HUES6 (cell line): ENCODE measurements around the gene PIK3R3.
"Not testable (repeated sequence)": the region's sequence is repeated elsewhere in the genome, so short reads cannot be mapped to it uniquely, and the experiment has no call there.

Experiments
- H3K27ac ChIP-seq: 2 replicates; pipeline ENCODE4 v1.7.0; 2013; ENCODE audit warnings: low read depth, mild to moderate bottlenecking, low read length, inconsistent platforms
- H3K27me3 ChIP-seq: 2 replicates; pipeline ENCODE4 v1.6.1; 2013; ENCODE audit warnings: low read length; ENCODE audit not compliant: control insufficient read depth, insufficient read depth
- H3K36me3 ChIP-seq: 2 replicates; pipeline ENCODE4 v1.6.1; 2013; ENCODE audit warnings: low read length; ENCODE audit not compliant: control insufficient read depth, insufficient read depth
- H3K4me1 ChIP-seq: 2 replicates; pipeline ENCODE4 v1.6.1; 2013; ENCODE audit warnings: low read length; ENCODE audit not compliant: control insufficient read depth, insufficient read depth
- H3K4me3 ChIP-seq: 2 replicates; pipeline ENCODE4 v1.5.1; 2013; ENCODE audit warnings: low read depth, low read length
- H3K9ac ChIP-seq: one replicate; pipeline ENCODE4 v1.6.1; 2013; ENCODE audit warnings: mild to moderate bottlenecking, low read length
- H3K9me3 ChIP-seq: 2 replicates; pipeline ENCODE4 v1.6.1; 2013; ENCODE audit warnings: low read depth, low read length; ENCODE audit not compliant: control insufficient read depth, insufficient read depth

Gene PIK3R3

GRCh38 chr1:46098027-46098712, 34.3 kb downstream of the PIK3R3 start:
- H3K27me3 ChIP-seq, result no peaks in the 10 kb centered on the region
- 0 out of 2 replicates have a peak, but pooled peaks cover 3% of the 10 kb centered on the region for H3K36me3 ChIP-seq
- H3K4me3 ChIP-seq, result no peak overlapping the region
- H3K9me3 ChIP-seq, result peaks cover 12% of the 10 kb centered on the region; the same call in 1 of the 2 replicates
- no peaks in the 10 kb centered on the region for H3K4me1 ChIP-seq
- no peak overlapping the region for H3K27ac ChIP-seq
- H3K9ac ChIP-seq, result no peak overlapping the region

- Histone ChIP-seq H3K9me3 (peaks cover 12% of the 10 kb centered on the region; the same call in 1 of the 2 replicates), H3K27me3 (no peaks in the 10 kb centered on the region), H3K4me3 (no peak overlapping the region), H3K9ac (no peak overlapping the region), H3K36me3 (no peaks in the 10 kb centered on the region), H3K27ac (no peak overlapping the region), H3K4me1 (no peaks in the 10 kb centered on the region)
These were observed 35.3 kb downstream of the PIK3R3 start for GRCh38 chr1:46097149-46097472.

GRCh38 chr1:46096269-46097148, 35.9 kb downstream of the PIK3R3 start:
- Histone ChIP-seq H3K36me3 (no peaks in the 10 kb centered on the region), H3K4me3 (no peak overlapping the region), H3K27me3 (no peaks in the 10 kb centered on the region), H3K27ac (no peak overlapping the region), H3K9ac (no peak overlapping the region), H3K4me1 (no peaks in the 10 kb centered on the region), H3K9me3 (peaks cover 10% of the 10 kb centered on the region; the same call in 1 of the 2 replicates)

GRCh38 chr1:46095110-46095509, 37.3 kb downstream of the PIK3R3 start:
- H3K9ac ChIP-seq, H3K27ac ChIP-seq, H3K36me3 ChIP-seq, H3K9me3 ChIP-seq, H3K4me3 ChIP-seq, H3K4me1 ChIP-seq, H3K27me3 ChIP-seq: not testable (repeated sequence)

- H3K9me3 ChIP-seq, result peaks cover 5% of the 10 kb centered on the region; the same call in 1 of the 2 replicates
- H3K36me3 ChIP-seq, result no peaks in the 10 kb centered on the region
- H3K27me3 ChIP-seq, result no peaks in the 10 kb centered on the region
- H3K27ac ChIP-seq, result no peak overlapping the region
- no peaks in the 10 kb centered on the region for H3K4me1 ChIP-seq
- no peak overlapping the region for H3K4me3 ChIP-seq
- H3K9ac ChIP-seq, result no peak overlapping the region
These were observed 37.9 kb downstream of the PIK3R3 start for GRCh38 chr1:46094471-46095005.

GRCh38 chr1:46093832-46094231, 38.6 kb downstream of the PIK3R3 start:
- H3K36me3 ChIP-seq, H3K27me3 ChIP-seq, H3K27ac ChIP-seq, H3K9me3 ChIP-seq, H3K4me1 ChIP-seq, H3K4me3 ChIP-seq, H3K9ac ChIP-seq: not testable (repeated sequence)

- no peaks in the 10 kb centered on the region for H3K9me3 ChIP-seq
- H3K27me3 ChIP-seq, result no peaks in the 10 kb centered on the region
- no peaks in the 10 kb centered on the region for H3K36me3 ChIP-seq
- H3K4me1 ChIP-seq, result no peaks in the 10 kb centered on the region
- H3K4me3 ChIP-seq, result no peak overlapping the region
- no peak overlapping the region for H3K27ac ChIP-seq
- H3K9ac ChIP-seq, result no peak overlapping the region
These were observed 44.5 kb downstream of the PIK3R3 start for GRCh38 chr1:46087891-46088290.

GRCh38 chr1:46086576-46086975, 45.9 kb downstream of the PIK3R3 start:
- H3K27me3 ChIP-seq, result no peaks in the 10 kb centered on the region
- no peak overlapping the region for H3K9ac ChIP-seq
- no peak overlapping the region for H3K27ac ChIP-seq
- H3K9me3 ChIP-seq, result no peaks in the 10 kb centered on the region
- H3K36me3 ChIP-seq, result no peaks in the 10 kb centered on the region
- H3K4me1 ChIP-seq, result no peaks in the 10 kb centered on the region
- H3K4me3 ChIP-seq, result no peak overlapping the region

- Histone ChIP-seq H3K27ac (no peak overlapping the region), H3K4me1 (no peaks in the 10 kb centered on the region)
These were observed 47.6 kb downstream of the PIK3R3 start for GRCh38 chr1:46084553-46085451.

GRCh38 chr1:46083579-46083978, 48.9 kb downstream of the PIK3R3 start:
- Histone ChIP-seq H3K9ac (no peak overlapping the region), H3K4me1 (no peaks in the 10 kb centered on the region), H3K4me3 (no peak overlapping the region), H3K9me3 (no peaks in the 10 kb centered on the region), H3K36me3 (no peaks in the 10 kb centered on the region), H3K27me3 (no peaks in the 10 kb centered on the region), H3K27ac (no peak overlapping the region)

More at GRCh38 chr1:46084553-46085451, 47.6 kb downstream of the PIK3R3 start:
- Histone ChIP-seq H3K9me3 (no peaks in the 10 kb centered on the region), H3K36me3 (no peaks in the 10 kb centered on the region), H3K27me3 (no peaks in the 10 kb centered on the region), H3K9ac (no peak overlapping the region), H3K4me3 (no peak overlapping the region)
